Stimulated activated CD4-positive, alpha-beta T cell treated with anti-CD3 and anti-CD28 coated beads, Interleukin-4, amount 100 ng/mL, for 48 hours (primary cell): ENCODE measurements around the gene MAP3K6.
A peak's percentile ranks its signal among the peaks of the same experiment; 100 is the strongest.

Experiments
- DNase-seq, 2 donors: peaks; one replicate each; pipeline ENCODE4 v3.0.0-alpha.2; 2020; ENCODE audit warnings: low read depth in 2 of 2

The MAP3K6 gene

GRCh38 chr1:27372808-27373690 is 6.3 kb upstream of the MAP3K6 start:
- no peak for DNase-seq

- DNase-seq = no peak
Observed at GRCh38 chr1:27372022-27372807, 5.5 kb upstream of the MAP3K6 start.

- DNase-seq = no peak
Observed at GRCh38 chr1:27368869-27369582, 2.3 kb upstream of the MAP3K6 start.

- DNase-seq = no peak
Observed at GRCh38 chr1:27367160-27367650, 444 bp upstream of the MAP3K6 start.

GRCh38 chr1:27366113-27366410 is 699 bp downstream of the MAP3K6 start:
- DNase-seq = peak; percentile 81 to 83

GRCh38 chr1:27365372-27366112 is 1.2 kb downstream of the MAP3K6 start:
- peak; percentile 72 to 84 for DNase-seq

GRCh38 chr1:27364696-27365371 is 1.9 kb downstream of the MAP3K6 start:
- no peak for DNase-seq

GRCh38 chr1:27363766-27364695 is 2.7 kb downstream of the MAP3K6 start:
- DNase-seq = no peak

- no peak for DNase-seq
Observed at GRCh38 chr1:27361553-27361952, 5.2 kb downstream of the MAP3K6 start.

- no peak for DNase-seq
Observed at GRCh38 chr1:27361044-27361402, 5.7 kb downstream of the MAP3K6 start.

GRCh38 chr1:27360159-27361043 is 6.4 kb downstream of the MAP3K6 start:
- DNase-seq = no peak

- DNase-seq = no peak
Observed at GRCh38 chr1:27359822-27360158, 7.0 kb downstream of the MAP3K6 start.

GRCh38 chr1:27358928-27359313 is 7.8 kb downstream of the MAP3K6 start:
- no peak for DNase-seq

GRCh38 chr1:27358038-27358927 is 8.5 kb downstream of the MAP3K6 start:
- no peak for DNase-seq

- peak; percentile 69 to 77 for DNase-seq
Observed at GRCh38 chr1:27357281-27358037, 9.3 kb downstream of the MAP3K6 start.

GRCh38 chr1:27356619-27357280 is 10.0 kb downstream of the MAP3K6 start:
- DNase-seq = no peak

GRCh38 chr1:27356277-27356618 is 10.5 kb downstream of the MAP3K6 start:
- DNase-seq = no peak
